Measurements from ENCODE around the gene SSPN.

DNA sequence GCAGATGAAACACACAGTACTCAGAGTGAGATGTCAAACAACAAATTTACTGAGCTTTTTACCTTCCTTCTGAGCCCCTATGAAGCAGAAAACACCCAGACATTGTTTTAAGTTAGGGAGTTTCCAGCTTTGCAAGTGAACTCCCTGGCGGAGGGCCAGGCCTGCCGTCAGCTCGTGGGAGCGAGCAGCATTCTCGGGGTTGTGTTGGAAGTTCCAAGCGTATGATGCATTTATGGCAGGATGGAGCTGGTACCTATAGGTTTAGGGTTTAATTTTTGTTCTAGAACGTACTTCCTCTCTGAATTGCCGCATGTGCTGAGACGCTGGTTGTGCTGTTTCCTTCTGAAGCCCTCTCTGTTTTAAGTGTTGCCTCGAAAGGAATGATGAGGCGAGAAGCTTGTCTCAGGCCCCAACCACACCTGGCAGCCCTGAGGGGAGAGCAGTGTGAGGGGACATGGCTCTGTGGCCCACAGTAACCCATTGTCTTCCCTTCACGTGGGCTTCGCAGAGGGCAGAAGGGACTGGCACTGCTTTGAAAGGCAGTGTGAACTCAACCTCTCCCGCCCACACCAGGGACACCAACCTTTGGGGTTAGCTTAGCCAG, 76.6 kb downstream of the SSPN start:
- no peak for TF ChIP-seq POLR2A (IDR thresholded peaks at IDR 0.05)
- TF ChIP-seq, protein P1, sequence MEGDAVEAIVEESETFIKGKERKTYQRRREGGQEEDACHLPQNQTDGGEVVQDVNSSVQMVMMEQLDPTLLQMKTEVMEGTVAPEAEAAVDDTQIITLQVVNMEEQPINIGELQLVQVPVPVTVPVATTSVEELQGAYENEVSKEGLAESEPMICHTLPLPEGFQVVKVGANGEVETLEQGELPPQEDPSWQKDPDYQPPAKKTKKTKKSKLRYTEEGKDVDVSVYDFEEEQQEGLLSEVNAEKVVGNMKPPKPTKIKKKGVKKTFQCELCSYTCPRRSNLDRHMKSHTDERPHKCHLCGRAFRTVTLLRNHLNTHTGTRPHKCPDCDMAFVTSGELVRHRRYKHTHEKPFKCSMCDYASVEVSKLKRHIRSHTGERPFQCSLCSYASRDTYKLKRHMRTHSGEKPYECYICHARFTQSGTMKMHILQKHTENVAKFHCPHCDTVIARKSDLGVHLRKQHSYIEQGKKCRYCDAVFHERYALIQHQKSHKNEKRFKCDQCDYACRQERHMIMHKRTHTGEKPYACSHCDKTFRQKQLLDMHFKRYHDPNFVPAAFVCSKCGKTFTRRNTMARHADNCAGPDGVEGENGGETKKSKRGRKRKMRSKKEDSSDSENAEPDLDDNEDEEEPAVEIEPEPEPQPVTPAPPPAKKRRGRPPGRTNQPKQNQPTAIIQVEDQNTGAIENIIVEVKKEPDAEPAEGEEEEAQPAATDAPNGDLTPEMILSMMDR (IDR thresholded peaks at IDR 0.05): no peak
